ENCODE data around the gene REXO2.

REXO2 gene

GRCh38 chr11:114440121-114440860 lies 1.0 kb downstream of the REXO2 start:
- intact Hi-C loops (cut with DNase I) = loop anchor here (5.0 kb wide), 1 partner anchor 98 kb away; no protein-coding TSS in a partner anchor

GRCh38 chr11:114440971-114441763 lies 1.9 kb downstream of the REXO2 start:
- intact Hi-C loops (cut with DNase I) = loop anchor here (5.0 kb wide), 1 partner anchor 99 kb away; no protein-coding TSS in a partner anchor
- no peak for DNase-seq

More at GRCh38 chr11:114440121-114440860, 1.0 kb downstream of the REXO2 start:
- peak in 4 of 10 donors; percentile 11 to 20 (median 16) for DNase-seq

DNA sequence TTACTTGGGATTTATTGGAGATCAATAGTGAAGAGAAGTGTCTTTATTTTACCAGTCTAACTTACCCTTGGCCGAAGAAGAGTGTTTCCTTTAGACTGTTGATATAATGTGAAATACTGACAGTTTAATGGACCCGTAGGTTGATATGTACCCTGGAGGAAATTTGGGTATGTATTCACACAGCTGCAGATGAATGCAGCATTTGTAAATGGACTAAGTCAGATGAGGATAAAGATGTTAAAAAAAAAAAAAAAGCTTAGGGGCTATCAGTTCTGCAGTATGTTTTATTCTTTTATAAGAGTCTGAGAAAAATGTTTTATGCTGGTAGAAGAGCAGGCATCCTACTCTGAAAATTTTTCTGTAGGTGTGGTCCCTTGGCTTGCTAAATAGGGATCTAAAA lies 2.7 kb downstream of the REXO2 start:
- no peak for DNase-seq
- intact Hi-C loops (cut with DNase I) = loop anchor here (5.0 kb wide), 1 partner anchor 100 kb away; no protein-coding TSS in a partner anchor

DNA sequence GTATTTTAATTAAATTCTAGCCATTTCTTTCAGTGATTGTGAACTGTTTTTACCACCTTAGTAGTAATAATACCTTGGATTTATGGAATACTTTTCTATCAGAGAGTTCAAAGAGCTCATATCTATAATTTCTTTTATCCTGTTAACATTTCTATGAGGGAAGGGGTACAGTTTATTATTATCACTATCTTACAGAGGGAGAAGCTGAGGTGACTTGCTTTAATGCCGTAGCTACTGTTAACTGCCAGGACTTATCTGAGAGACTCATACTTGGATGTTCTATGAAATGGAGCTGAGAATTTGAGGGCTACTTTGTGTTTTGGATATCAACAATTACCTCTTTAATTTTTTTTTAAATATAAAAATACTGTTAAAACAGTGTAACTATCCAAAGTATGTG lies 3.3 kb downstream of the REXO2 start:
- intact Hi-C loops (cut with DNase I) = loop anchor here (5.0 kb wide), 1 partner anchor 100 kb away; no protein-coding TSS in a partner anchor
- no peak for DNase-seq

DNA sequence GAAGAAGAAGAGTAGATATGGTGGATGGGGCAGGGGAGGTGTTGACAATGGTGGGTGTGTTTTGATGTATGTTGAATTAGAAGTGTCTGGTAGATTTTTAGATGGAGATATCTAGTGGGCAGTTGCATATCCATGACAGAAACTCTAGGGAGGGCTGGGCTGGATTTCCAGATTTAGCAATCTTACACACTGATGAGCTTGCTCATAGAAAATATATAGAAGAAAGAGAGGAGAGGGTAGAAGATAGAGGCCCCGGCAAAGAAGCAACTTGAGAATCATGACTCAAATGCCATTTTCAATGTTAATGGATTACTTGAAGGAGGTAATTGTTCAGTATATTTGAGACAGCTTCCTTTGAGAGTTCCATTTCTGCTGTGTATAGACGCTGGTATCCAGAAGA lies 8.2 kb downstream of the REXO2 start:
- no peak for DNase-seq
- intact Hi-C loops (cut with DNase I) = no loop called here

DNA sequence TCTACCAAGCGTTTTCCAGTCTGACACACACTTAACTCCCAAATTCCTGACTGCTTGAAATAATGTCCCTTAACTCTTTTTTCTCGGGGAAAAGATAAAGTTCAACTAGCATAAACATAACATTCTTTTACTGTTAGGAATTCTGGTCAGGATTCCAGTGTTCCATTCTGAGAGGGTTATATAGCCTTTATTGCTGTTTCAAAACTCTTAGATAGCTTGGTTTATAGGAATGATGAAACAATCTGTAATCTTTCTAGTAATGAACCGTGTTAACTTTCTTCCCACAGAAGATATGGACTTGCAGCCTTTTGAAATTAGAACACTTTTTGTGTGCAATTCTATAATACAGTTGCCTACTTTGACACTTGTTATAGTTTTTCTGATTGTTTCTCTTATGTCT lies 8.6 kb downstream of the REXO2 start:
- no peak for DNase-seq
- intact Hi-C loops (cut with DNase I) = no loop called here

DNA sequence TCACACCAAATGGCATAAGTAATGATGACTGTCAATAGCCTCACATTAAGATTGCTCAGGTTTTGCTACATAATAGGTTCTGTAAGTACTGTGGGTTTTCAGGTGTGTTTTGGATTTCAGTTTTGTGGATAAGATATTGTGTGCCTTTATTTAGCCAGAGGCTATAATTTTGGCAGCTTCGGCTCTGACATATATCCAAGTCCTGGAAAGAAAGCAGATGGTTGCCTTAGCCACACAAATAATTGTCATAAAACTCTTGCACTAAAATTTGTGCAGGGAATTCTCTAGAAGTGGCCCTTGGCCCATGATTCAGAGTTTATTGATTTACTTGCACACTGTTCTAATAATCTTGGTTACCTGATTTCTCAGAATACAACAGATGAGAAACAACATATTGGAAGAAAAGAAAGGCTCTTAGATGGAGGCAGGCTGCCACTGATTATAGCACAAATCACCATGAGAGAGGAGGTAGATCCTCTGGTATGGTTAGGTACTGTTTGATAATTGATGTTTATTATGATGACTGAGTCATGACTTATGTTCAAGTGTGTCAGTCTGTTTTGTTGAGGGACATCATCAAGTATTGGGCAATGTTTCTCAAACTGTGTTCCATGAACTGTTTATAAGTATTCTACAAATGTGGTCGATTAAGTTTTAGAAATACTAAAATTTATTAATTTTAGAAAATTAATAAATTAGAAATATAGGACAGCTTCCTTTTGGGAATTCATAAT lies 9.6 kb downstream of the REXO2 start:
- DNase-seq = no peak
- intact Hi-C loops (cut with DNase I) = no loop called here

- intact Hi-C loops (cut with DNase I) = no loop called here
Observed at GRCh38 chr11:114449845-114450244, 10.6 kb downstream of the REXO2 start.

DNA sequence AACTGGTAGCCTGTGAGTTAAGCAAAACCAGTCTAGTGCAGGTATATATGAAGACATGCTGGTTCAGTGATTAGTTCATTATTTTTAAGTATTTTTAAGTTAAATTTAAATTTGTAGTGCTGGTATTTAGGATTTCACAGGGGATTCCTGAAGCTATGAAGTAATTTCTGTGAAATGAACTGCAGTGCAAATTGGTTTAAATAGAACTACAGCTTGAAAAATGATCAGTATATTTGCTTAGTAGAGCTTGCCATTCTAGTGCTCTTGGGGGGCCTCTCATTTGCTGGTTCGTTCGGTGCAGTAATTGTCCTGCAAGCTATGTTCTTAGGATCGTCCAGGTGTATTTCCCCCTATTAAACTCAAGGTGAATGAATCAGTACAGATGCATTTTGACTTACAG lies 13.1 kb downstream of the REXO2 start:
- intact Hi-C loops (cut with DNase I) = no loop called here
- no peak for DNase-seq

More at GRCh38 chr11:114449845-114450244, 10.6 kb downstream of the REXO2 start:
- DNase-seq = no peak

GRCh38 chr11:114463999-114464398 lies 24.7 kb downstream of the REXO2 start:
- intact Hi-C loops (cut with DNase I) = no loop called here

GRCh38 chr11:114466742-114467141 lies 27.5 kb downstream of the REXO2 start:
- intact Hi-C loops (cut with DNase I) = no loop called here

More at GRCh38 chr11:114463999-114464398, 24.7 kb downstream of the REXO2 start:
- DNase-seq = no peak

DNA sequence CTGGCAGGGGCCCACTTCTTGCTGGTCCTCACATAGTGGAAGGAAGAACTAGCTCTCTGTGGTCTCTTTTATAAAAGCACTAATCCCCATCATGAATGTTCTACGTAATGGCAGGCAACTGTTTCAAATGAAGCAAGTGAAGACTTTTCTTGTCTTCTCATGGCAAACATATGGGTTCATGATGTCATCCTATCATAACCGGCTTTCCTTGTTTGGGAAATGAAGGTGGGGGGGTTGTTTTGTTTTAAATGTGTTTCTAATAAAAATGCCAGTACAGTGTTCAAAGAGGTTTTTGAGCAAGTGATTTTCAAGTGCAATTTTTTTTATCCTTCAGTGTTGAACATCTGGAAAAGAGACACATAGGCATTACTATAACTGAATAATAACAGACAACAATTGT lies 33.4 kb downstream of the REXO2 start:
- DNase-seq = no peak
- intact Hi-C loops (cut with DNase I) = no loop called here

More at GRCh38 chr11:114466742-114467141, 27.5 kb downstream of the REXO2 start:
- no peak for DNase-seq

DNA sequence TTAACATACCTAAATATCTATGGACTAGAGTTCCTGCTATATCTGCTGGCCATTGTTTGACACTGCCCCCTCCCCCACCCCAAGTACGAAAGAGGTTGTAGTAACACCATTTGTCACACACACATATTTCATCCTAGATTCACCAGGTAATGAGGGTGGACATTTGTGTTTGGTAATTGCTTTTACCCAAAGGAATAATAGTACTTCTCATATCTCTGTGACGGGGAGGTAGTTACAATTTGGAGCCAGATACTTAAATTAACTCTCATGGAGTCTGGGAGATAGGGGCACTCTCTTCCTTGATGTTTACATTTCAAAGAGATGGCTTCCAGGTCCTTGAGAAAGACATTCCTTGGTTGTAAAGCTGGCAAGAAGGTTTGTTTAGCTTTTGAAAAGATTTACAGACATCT lies 38.7 kb downstream of the REXO2 start:
- DNase-seq = no peak
- intact Hi-C loops (cut with DNase I) = no loop called here

DNA sequence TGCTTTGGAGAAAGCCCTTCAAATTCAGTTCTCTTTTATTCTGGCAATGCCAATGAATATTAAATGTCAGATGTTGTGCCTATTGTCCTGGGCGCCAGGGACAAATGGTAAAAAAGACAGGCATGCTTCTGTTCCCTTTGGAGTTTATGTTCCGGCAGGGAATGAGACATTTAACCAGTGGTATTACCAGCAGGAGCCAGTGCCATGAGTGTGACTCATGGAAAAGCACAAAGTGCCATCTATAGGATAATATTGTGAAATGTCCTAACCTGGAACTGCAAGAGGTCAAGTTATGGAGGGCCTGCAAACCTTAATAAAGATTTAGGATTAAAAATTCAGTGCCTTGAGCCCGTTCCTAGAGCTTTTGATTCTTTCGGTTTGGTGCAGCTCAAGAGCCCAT lies 39.5 kb downstream of the REXO2 start:
- intact Hi-C loops (cut with DNase I) = no loop called here
- no peak for DNase-seq

DNA sequence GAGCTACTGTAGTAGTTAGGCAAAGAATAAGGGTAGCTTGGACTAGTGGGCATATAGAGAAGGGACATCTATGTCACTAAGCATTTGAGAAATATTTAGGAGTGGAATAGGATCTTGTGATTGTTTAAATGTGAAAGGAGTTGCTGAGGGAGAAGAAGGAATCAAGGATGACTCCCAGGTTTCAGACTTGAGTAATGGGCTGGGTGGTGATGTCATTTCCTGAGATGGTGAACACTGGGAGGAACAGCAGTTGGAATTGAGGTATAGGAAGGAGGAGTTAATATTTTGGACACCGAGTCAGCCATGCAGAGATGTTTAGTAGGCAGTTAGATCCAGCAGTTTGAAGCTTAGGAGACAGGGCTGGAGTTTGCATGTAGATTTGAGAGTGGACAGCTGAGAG lies 40.1 kb downstream of the REXO2 start:
- DNase-seq = no peak
- intact Hi-C loops (cut with DNase I) = no loop called here

DNA sequence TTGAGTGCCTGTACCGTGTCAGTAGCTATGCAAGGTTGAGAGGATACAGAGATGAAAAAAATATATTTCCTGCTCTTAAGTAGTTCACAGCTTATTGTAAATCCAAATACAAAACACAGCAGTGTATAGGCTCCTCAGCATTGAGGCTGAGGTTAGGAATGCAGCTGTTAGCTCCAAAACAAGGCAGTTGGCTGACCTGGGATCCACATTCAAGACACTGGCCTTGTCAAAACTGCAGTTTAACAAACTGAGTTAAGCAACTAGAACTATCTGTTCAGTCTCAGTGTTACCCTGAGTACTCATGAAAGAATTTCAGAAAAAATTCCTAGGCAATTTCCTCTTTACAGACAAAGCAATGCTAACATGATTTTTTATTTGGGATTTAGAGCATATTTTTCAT lies 42.8 kb downstream of the REXO2 start:
- intact Hi-C loops (cut with DNase I) = no loop called here

DNA sequence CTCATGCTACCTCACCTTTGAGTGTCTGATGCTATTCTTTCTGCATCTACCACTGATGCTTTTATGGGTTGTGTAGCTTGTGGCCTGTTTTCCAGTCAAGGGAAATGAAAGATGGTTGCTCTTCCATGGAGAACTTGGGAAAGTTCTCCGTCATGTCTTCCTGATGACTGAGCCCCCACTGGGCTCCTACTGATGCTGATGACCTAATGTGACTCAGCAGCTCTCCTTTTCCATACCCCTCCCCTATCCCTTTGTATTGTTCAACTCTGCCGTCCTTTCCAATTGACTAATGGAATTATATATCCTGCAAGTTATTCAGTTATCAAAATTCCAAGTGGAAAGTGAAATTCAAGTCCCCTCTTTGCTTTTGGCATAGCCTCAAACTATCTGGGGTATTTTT lies 44.7 kb downstream of the REXO2 start:
- no peak for DNase-seq
- intact Hi-C loops (cut with DNase I) = no loop called here

More for the DNA sequence above, 42.8 kb downstream of the REXO2 start:
- DNase-seq = no peak

DNA sequence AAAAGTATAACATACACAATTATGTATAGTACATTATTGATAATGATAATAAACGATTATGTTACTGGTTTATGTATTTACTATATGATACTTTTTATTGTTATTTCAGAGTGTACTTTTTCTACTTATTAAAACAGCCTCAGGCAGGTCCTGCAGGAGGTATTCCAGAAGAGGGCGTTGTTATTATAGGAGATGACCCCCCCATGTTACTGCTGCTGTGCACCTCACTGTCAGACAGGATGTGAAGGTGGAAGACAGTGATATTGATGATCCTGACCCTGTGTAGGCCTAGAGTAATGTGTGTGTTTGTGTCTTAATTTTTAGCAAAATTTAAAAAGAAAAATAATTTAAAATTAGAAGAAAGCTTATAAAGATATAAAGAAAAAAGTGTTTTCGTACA lies 57.6 kb downstream of the REXO2 start:
- intact Hi-C loops (cut with DNase I) = no loop called here
- DNase-seq = no peak

GRCh38 chr11:114499756-114500155 lies 60.5 kb downstream of the REXO2 start:
- intact Hi-C loops (cut with DNase I) = no loop called here

More at GRCh38 chr11:114499756-114500155, 60.5 kb downstream of the REXO2 start:
- no peak for DNase-seq

All from posterior cingulate gyrus (tissue), 11 donors.